Hepatocyte (in vitro differentiated cells): Measurements from ENCODE around the gene LHX4.

ENCODE experiments used
- EZH2 ChIP-seq: fragments of 200-600 bp; sonication (generic); IDR thresholded peaks from 2 replicates; pipeline ENCODE4 v1.6.1; 2016; ENCODE audit warnings: antibody characterized with exemption, mild to moderate bottlenecking, borderline replicate concordance
- TF ChIP-seq, protein P1 (sequence below): fragments of 200-600 bp; sonication (generic); IDR thresholded peaks from 2 replicates; pipeline ENCODE4 v1.5.1; 2016; ENCODE audit warnings: antibody characterized with exemption, mild to moderate bottlenecking; ENCODE audit not compliant: poor library complexity

DNA sequence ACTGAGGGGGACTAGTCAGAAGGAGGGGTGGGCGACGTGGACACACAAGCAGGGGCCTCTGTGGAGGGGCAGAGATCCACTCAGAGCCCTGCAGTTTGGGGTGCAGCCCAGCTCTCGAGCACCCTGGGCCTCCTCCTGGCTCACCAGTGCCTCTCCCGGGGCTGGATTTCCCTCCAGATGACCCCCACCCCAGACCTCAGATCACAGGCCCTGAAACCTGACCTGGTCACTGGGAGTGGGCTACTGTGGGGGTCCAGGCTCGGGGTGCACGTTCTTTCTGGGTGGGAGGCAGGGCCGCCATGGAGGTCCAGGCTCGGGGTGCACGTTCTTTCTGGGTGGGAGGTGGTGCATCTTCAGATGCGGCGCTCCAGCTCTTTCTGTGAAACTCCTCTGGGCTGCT, 10.3 kb upstream of the LHX4 start:
- TF ChIP-seq, protein P1, sequence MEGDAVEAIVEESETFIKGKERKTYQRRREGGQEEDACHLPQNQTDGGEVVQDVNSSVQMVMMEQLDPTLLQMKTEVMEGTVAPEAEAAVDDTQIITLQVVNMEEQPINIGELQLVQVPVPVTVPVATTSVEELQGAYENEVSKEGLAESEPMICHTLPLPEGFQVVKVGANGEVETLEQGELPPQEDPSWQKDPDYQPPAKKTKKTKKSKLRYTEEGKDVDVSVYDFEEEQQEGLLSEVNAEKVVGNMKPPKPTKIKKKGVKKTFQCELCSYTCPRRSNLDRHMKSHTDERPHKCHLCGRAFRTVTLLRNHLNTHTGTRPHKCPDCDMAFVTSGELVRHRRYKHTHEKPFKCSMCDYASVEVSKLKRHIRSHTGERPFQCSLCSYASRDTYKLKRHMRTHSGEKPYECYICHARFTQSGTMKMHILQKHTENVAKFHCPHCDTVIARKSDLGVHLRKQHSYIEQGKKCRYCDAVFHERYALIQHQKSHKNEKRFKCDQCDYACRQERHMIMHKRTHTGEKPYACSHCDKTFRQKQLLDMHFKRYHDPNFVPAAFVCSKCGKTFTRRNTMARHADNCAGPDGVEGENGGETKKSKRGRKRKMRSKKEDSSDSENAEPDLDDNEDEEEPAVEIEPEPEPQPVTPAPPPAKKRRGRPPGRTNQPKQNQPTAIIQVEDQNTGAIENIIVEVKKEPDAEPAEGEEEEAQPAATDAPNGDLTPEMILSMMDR: no peak
- TF ChIP-seq EZH2: no peak
